Limb (tissue), 2 donors: Measurements from ENCODE around the gene LAD1.

Source experiments
- DNase-seq, 2 donors: peaks; one replicate each; pipeline ENCODE4 v3.0.0-alpha.2; 2016; ENCODE audit errors: extremely low spot score in 2 of 2

LAD1 gene

GRCh38 chr1:201391651-201392511, 7.2 kb downstream of the LAD1 start:
- DNase-seq: no peak

DNA sequence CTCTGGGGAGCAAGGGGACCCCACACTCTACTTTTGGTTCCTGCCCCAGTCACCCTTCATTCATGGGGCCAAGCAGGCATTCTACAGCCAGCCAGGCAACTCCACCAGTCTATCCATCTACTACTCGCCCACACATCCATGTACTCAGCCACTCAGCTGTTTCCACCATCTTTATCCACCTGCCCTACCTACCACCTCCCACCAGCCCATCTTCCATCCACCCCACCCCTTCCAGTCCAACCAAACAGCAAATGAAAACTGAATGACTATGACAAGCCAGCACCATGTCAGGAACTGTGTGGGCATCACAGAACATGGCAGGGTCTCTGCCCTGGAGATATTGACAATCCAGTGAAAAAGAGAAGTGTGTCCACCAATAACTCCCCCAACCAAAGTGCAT, 7.9 kb downstream of the LAD1 start:
- no peak for DNase-seq

- no peak for DNase-seq
These were observed 10.1 kb downstream of the LAD1 start for GRCh38 chr1:201389051-201389450.

- DNase-seq: no peak
These were observed 12.9 kb downstream of the LAD1 start for GRCh38 chr1:201386208-201386607.

- peak in 1 of 2 donors; percentile 65 for DNase-seq
These were observed 13.7 kb downstream of the LAD1 start for GRCh38 chr1:201385299-201385891.

DNA sequence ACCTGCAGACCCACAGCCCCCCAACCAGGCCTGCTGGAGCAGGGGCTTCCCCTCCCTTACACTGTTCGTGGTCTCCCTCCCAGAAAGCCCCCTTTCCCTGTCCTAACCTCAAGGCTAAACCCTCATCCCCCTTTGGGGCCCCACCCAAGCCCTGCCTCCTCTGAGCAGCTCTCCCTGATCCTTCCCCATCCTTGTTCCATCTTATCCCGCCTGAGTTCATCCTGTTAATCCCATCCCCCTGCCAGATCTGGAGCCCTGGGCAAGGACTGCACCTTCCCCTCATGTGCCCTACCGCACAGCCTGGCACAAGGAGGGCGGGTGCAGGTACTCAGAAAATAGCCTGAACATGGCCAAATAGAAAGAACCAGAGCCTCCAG, 14.7 kb downstream of the LAD1 start:
- peak in 1 of 2 donors; percentile 49 for DNase-seq

DNA sequence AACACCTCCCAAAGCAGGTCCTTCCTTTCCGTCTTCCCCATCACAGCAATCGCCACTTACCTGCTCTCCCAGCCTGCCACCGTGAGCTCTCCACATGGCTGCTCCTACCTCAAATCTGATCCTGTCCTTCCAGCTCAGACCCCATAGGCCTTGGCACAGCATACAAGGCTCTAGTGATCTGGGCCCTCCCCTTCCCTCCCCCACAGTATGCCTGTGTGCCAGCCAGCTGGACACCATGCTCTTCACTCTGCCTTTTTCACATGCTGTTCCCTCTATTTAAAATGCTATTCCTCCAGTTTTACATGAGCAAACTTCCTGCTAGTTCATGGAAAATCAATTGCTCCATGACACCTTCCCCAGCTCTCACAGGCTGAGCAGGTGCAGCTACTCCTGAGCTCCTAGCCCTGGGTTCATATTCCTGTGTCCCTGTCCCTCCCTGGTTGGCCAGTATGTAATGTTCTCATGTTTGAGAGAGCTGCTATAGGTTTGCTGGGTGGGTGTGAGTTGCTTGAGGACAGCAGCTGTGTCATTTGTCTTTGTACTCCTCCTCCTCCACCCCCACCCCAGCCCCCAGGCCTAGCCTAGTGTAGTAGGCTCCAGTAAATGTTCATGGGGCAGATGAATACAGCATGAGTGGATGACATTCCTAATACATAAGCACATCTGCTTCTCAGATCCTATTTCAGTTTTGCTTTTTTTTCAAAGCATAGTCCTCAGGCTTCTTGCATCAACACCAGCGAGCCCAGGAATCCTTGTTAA, 15.3 kb downstream of the LAD1 start:
- peak; percentile 76 to 82 for DNase-seq

DNA sequence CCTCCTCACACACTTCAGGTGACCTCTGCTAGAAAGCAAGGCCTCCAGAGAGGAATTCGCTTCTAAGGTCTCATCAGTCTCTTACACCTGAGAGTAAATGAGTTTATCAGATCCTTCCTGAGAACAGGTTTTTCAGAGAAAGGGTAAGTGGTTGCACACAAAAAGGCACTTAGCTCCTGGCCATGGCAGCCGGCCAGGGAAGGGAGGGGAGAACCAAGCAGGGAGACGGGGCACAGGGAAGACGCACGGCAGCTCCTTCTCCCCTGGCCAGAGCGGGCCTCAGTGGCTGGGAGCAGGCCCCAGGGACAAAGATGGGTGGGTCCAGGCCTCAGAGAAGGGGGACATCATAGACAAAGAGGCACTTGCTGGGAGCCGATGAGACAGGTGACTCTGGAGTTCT, 18.0 kb downstream of the LAD1 start:
- no peak for DNase-seq

- no peak for DNase-seq
These were observed 19.3 kb downstream of the LAD1 start for GRCh38 chr1:201379733-201380242.

DNA sequence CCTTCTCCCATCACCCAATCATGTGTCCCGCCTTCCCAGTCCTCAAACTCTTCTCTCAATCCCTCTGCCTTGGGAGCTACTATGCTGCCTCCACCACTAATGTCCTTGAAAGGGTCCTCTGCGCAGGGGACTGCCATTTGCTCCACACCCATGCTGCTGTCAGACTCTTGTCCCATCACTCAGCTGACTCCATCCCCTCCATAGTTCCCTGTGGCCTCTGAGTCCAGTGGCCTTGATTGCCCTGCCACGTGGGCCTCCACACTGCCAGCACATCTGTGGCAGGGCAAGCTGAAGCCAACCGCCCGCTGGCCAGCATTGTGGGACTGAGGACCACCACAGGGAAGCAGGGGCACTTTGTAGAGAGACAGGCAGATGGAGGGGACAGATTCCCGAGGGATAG, 20.3 kb downstream of the LAD1 start:
- DNase-seq: no peak

- peak; percentile 47 to 74 for DNase-seq
These were observed 21.5 kb downstream of the LAD1 start, which contains the start of gene TNNT2 for GRCh38 chr1:201377611-201378092. Gene TNNT2 (minus strand): TSS chr1:201377680. CDS start chr1:201373254, 4,426 bp downstream.

- peak; percentile 42 to 75 for DNase-seq
These were observed 22.4 kb downstream of the LAD1 start for GRCh38 chr1:201376464-201377374.

- DNase-seq: no peak
These were observed 23.0 kb downstream of the LAD1 start for GRCh38 chr1:201376107-201376463.

DNA sequence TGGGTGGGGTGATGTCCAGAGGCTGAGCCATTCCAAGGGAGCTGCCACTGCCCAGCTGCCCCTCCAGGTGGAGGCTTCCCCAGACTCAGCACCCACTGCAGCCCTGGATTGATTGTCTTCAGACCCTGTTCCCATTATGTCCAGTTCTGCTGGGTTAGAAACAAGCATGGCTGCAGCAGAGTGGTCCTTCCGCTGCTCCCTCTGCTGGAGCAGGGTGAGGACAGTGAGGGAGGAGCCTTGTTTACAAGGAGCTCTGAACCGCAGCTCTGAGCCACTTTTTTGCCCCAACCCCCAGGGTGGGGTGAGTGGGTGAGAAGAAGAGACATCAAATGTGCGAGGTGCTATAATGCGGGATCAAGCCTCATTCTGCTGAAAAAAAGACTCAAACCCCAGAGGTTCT, 24.0 kb downstream of the LAD1 start:
- no peak for DNase-seq

DNA sequence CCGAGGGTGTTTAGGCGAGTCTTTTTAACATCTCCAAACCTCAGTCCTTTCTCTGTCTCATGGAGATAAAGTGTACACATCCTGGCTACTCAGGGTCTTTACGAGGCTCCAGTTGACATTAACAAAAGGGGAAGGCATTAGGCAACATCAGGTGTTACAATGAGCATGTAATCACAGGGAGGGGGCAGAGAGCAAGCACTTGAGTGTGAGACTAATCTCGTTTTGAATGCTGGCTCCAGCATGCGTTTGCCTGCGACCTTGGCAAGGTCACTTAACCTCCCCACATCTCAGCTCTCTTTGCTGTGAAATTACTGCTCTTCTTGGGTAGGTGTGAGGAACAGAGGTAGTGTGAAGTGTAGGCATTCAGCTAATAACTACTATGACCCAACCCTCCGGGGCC, 24.8 kb downstream of the LAD1 start:
- DNase-seq: no peak

DNA sequence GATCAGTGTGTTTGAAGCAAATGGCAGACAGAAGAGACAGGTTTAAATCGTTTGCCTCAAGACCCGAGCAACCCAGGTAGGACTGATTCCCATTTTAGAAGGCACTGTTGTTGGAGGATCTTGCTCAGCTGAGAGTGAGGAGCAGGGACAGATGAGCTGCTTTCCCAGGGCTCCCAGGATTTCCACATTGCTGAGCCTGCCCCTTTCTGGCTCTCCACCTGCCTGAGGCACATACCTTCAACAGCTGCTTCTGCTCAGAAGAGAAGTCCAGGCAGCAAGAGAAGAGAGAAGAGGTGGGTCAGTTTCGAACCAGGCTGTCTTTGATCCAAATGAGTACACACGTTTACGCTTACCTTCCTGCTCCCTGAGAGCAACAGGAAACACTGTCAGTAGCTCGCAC, 27.3 kb downstream of the LAD1 start:
- no peak for DNase-seq

DNA sequence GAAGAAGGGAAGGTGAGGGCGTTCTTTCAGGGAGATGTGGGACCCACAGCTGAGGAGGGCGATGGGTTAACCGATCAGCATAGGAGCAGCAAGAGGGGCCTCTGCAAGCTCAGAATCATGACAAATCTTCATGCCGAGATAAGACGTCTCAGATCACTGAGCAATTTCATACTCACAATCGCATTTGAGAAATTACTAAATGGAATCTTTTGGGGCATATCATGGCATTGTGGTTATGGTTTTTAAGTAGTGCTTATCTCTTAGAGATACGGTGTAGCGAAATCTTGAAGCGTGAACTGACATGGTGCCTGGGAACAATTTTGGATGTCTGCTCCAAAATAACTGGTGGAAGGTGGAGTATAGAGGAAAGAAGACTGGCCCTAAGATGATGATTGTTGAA, 27.8 kb downstream of the LAD1 start:
- DNase-seq: no peak

- DNase-seq: no peak
These were observed 28.6 kb downstream of the LAD1 start for GRCh38 chr1:201370500-201370899.

- DNase-seq: no peak
These were observed 29.9 kb downstream of the LAD1 start for GRCh38 chr1:201369209-201369608.

DNA sequence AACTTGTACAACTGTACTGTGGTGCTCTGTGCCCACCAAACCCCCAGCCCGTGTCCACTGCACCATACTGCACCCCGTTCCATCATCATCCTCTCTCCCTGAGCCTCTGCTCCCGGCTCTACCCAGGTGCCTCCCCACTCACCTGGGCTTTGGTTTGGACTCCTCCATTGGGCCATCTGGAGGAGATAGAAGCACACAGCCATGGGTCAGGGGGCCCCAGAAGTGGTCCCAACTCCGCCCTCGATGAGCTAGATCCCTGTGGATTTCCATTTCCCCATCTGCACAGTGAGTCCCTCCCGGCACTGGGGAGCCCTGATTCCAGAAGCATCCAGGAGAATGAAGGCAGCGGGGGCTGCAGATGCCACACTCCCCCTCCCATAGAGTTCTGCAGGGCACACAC, 32.4 kb downstream of the LAD1 start:
- no peak for DNase-seq

DNA sequence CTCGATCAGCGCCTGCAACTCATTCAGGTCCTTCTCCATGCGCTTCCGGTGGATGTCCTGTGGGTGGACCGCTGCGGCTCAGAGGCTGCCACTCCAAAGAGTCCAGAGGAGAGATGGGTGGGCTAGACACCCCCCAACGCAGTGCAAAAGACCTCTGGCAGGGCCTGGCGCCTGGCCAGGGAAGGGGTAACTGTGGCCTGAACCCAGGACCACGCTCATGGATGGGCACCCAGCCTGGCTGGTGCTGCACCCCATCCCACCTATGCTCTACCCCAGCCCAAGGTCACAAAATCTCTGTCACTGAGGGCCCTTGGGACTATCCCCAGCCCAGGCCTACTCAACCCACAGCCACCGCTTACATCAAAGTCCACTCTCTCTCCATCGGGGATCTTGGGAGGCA, 33.9 kb downstream of the LAD1 start:
- DNase-seq: no peak
